ENCODE results near the gene CCKAR. TPM values are rescaled to one million over a fixed set of nuclear protein-coding genes. Genes with fewer than 3 reads are reported as not detected.

Gene CCKAR
- total and polyA plus RNA-seq, 2 experiments from 2014 or later: not detected

DNA sequence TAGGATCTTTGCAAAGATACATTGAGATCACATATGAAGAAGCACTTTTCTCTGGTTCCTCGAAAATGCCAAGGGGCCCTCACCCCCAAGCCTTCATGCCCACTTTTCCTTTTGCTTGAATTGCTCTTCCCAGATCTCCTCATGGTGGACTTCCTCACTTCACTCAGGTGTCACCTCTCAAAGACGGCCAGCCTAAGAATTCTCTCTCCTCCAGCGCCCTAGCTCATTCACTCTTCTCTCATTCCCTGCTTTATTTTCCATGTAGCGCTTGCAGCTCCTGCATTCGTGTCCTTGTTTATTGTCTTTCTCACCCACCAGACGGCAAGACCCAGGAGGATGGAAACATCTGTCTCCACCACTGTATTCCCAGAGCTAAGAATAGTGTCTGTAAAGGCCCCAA is 32.9 kb downstream of the CCKAR start:
- Mint-ChIP-seq H3K4me3 (no peak overlapping the region), H3K9me3 (peaks cover 3% of the 10 kb centered on the region; the same call in 2 of the 3 replicates), H3K27ac (no peak overlapping the region), H3K4me1 (peaks cover 13% of the 10 kb centered on the region), H3K27me3 (ENCODE audit: insufficient read depth, low read depth, poor library complexity) (peaks cover 1% of the 10 kb centered on the region), H3K36me3 (ENCODE audit: low read depth) (peaks cover 7% of the 10 kb centered on the region; the same call in 2 of the 3 replicates)
- H3K27me3 ChIP-seq (ENCODE audit: insufficient read depth): no peaks in the 10 kb centered on the region
- no peak overlapping the region for H3K4me3 ChIP-seq
- H3K4me2 ChIP-seq: no peak overlapping the region
- no peaks in the 10 kb centered on the region for H3K79me2 ChIP-seq (replicated peaks; ENCODE audit: insufficient read depth)
- no peak for DNase-seq (ENCODE audit: low spot score)
- no peaks in the 10 kb centered on the region for H3F3A ChIP-seq (replicated peaks; ENCODE audit: low read depth)
- H3K36me3 ChIP-seq (ENCODE audit: insufficient read depth): no peaks in the 10 kb centered on the region
- no peak overlapping the region for H3K27ac ChIP-seq (ENCODE audit: low read depth)
- no peaks in the 10 kb centered on the region for H4K20me1 ChIP-seq (replicated peaks; ENCODE audit: insufficient read depth)
- H2AFZ ChIP-seq: peak overlapping the region; percentile 80; the same call in 1 of the 2 replicates
- no peaks in the 10 kb centered on the region for H3K9me2 ChIP-seq (ENCODE audit: insufficient read depth)
- TF ChIP-seq STAT1 (IDR thresholded peaks at IDR 0.05; ENCODE audit: unreplicated experiment) (no peak), ZNF331 (CRISPR knock-in tag; IDR thresholded peaks at IDR 0.05; ENCODE audit: low read depth) (no peak), NANOG (IDR thresholded peaks at IDR 0.05; ENCODE audit: borderline replicate concordance) (no peak), JUNB (IDR thresholded peaks at IDR 0.05; ENCODE audit: unreplicated experiment) (no peak), POLR2AphosphoS5 (IDR thresholded peaks at IDR 0.05; ENCODE audit: low read depth) (no peak), CREB1 (CRISPR knock-in tag; IDR thresholded peaks at IDR 0.05; ENCODE audit: low read depth) (no peak)
- TF ChIP-seq, protein P1, sequence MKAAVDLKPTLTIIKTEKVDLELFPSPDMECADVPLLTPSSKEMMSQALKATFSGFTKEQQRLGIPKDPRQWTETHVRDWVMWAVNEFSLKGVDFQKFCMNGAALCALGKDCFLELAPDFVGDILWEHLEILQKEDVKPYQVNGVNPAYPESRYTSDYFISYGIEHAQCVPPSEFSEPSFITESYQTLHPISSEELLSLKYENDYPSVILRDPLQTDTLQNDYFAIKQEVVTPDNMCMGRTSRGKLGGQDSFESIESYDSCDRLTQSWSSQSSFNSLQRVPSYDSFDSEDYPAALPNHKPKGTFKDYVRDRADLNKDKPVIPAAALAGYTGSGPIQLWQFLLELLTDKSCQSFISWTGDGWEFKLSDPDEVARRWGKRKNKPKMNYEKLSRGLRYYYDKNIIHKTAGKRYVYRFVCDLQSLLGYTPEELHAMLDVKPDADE (IDR thresholded peaks at IDR 0.05): no peak
- TF ChIP-seq, protein P2, sequence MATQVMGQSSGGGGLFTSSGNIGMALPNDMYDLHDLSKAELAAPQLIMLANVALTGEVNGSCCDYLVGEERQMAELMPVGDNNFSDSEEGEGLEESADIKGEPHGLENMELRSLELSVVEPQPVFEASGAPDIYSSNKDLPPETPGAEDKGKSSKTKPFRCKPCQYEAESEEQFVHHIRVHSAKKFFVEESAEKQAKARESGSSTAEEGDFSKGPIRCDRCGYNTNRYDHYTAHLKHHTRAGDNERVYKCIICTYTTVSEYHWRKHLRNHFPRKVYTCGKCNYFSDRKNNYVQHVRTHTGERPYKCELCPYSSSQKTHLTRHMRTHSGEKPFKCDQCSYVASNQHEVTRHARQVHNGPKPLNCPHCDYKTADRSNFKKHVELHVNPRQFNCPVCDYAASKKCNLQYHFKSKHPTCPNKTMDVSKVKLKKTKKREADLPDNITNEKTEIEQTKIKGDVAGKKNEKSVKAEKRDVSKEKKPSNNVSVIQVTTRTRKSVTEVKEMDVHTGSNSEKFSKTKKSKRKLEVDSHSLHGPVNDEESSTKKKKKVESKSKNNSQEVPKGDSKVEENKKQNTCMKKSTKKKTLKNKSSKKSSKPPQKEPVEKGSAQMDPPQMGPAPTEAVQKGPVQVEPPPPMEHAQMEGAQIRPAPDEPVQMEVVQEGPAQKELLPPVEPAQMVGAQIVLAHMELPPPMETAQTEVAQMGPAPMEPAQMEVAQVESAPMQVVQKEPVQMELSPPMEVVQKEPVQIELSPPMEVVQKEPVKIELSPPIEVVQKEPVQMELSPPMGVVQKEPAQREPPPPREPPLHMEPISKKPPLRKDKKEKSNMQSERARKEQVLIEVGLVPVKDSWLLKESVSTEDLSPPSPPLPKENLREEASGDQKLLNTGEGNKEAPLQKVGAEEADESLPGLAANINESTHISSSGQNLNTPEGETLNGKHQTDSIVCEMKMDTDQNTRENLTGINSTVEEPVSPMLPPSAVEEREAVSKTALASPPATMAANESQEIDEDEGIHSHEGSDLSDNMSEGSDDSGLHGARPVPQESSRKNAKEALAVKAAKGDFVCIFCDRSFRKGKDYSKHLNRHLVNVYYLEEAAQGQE (IDR thresholded peaks at IDR 0.05; ENCODE audit: unreplicated experiment): no peak
- TF ChIP-seq, protein P3, sequence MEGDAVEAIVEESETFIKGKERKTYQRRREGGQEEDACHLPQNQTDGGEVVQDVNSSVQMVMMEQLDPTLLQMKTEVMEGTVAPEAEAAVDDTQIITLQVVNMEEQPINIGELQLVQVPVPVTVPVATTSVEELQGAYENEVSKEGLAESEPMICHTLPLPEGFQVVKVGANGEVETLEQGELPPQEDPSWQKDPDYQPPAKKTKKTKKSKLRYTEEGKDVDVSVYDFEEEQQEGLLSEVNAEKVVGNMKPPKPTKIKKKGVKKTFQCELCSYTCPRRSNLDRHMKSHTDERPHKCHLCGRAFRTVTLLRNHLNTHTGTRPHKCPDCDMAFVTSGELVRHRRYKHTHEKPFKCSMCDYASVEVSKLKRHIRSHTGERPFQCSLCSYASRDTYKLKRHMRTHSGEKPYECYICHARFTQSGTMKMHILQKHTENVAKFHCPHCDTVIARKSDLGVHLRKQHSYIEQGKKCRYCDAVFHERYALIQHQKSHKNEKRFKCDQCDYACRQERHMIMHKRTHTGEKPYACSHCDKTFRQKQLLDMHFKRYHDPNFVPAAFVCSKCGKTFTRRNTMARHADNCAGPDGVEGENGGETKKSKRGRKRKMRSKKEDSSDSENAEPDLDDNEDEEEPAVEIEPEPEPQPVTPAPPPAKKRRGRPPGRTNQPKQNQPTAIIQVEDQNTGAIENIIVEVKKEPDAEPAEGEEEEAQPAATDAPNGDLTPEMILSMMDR (conservative IDR thresholded peaks at IDR 0.05; ENCODE audit: low read depth in 2 of 2): no peak
- H3K4me1 ChIP-seq (ENCODE audit: insufficient read depth): peaks cover 7% of the 10 kb centered on the region
- ATAC-seq: no peak

DNA sequence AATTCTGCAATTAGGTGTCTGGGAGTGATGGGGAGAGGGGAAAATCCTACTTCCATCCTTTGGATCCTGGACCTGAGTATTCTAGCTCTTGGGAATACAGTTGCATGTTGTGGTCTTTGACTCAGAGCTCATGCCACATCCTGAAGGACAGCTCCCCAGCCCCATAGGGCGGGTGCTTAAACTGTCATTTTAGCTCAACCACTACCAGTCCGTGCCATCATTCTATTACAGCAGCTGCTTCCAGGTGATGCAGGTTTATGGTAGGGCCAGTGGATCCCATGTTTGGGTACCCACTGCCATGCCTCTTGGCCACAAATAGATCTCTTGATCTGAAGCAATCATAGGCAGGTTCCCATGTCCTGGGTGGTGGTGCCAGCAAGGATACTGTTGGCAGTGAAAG is 34.7 kb downstream of the CCKAR start:
- DNase-seq (ENCODE audit: low spot score) (no peak), ATAC-seq (no peak)
- H3K4me1 Mint-ChIP-seq: peaks cover 21% of the 10 kb centered on the region
- peaks cover 7% of the 10 kb centered on the region; the same call in 2 of the 3 replicates for H3K36me3 Mint-ChIP-seq (ENCODE audit: low read depth)
- Histone ChIP-seq H3K9me2 (ENCODE audit: insufficient read depth) (no peaks in the 10 kb centered on the region), H3K27me3 (ENCODE audit: insufficient read depth) (no peaks in the 10 kb centered on the region), H3F3A (replicated peaks; ENCODE audit: low read depth) (no peaks in the 10 kb centered on the region), H2AFZ (no peak overlapping the region), H4K20me1 (replicated peaks; ENCODE audit: insufficient read depth) (no peaks in the 10 kb centered on the region), H3K36me3 (ENCODE audit: insufficient read depth) (no peaks in the 10 kb centered on the region), H3K4me2 (no peak overlapping the region), H3K4me1 (ENCODE audit: insufficient read depth) (peaks cover 13% of the 10 kb centered on the region), H3K27ac (ENCODE audit: low read depth) (no peak overlapping the region), H3K79me2 (replicated peaks; ENCODE audit: insufficient read depth) (no peaks in the 10 kb centered on the region), H3K4me3 (no peak overlapping the region)
- H3K27ac Mint-ChIP-seq: no peak overlapping the region
- H3K4me3 Mint-ChIP-seq: no peak overlapping the region
- H3K27me3 Mint-ChIP-seq (ENCODE audit: insufficient read depth, low read depth, poor library complexity): peaks cover 6% of the 10 kb centered on the region
- peaks cover 3% of the 10 kb centered on the region; the same call in 2 of the 3 replicates for H3K9me3 Mint-ChIP-seq
- TF ChIP-seq JUNB (IDR thresholded peaks at IDR 0.05; ENCODE audit: unreplicated experiment) (no peak), POLR2AphosphoS5 (IDR thresholded peaks at IDR 0.05; ENCODE audit: low read depth) (no peak), EZH2 (IDR thresholded peaks at IDR 0.05; ENCODE audit: low read depth, unreplicated experiment) (no peak)
